Brain microvascular endothelial cell (primary cell): ENCODE data around the gene YTHDF1.

Experiments used
- DNase-seq: peaks from one replicate; pipeline ENCODE4 v3.0.0-alpha.2; 2020
- H3K27ac ChIP-seq: fragments of 250-450 bp; sonication (Bioruptor Pico); 2 replicates; pipeline ENCODE4 v1.5.1; 2020; ENCODE audit warnings: mild to moderate bottlenecking, moderate library complexity
- H3K27me3 ChIP-seq: fragments of 250-450 bp; sonication (Bioruptor Pico); replicated peaks from 2 replicates; pipeline ENCODE4 v1.5.1; 2020; ENCODE audit warnings: mild to moderate bottlenecking
- H3K36me3 ChIP-seq: fragments of 250-450 bp; sonication (Bioruptor Pico); replicated peaks from 2 replicates; pipeline ENCODE4 v1.5.1; 2020; ENCODE audit warnings: mild to moderate bottlenecking
- H3K4me3 ChIP-seq: 2 replicates; pipeline ENCODE4 v1.5.1; 2011; ENCODE audit warnings: low read depth, mild to moderate bottlenecking, control low read depth, low read length, moderate library complexity
- CTCF ChIP-seq: IDR thresholded peaks from 2 replicates; pipeline ENCODE4 v1.5.1; 2011; ENCODE audit warnings: low read depth, mild to moderate bottlenecking, moderate library complexity, low read length, control low read depth, inconsistent platforms; ENCODE audit errors: missing control alignments
- in situ Hi-C: cut with HindIII; loops from 2 replicates; pipeline ENCODE4 v1.10.0; 2017; ENCODE audit warnings: low sequenced_read_pairs, low pct_ligation_motif_present

The YTHDF1 gene

DNA sequence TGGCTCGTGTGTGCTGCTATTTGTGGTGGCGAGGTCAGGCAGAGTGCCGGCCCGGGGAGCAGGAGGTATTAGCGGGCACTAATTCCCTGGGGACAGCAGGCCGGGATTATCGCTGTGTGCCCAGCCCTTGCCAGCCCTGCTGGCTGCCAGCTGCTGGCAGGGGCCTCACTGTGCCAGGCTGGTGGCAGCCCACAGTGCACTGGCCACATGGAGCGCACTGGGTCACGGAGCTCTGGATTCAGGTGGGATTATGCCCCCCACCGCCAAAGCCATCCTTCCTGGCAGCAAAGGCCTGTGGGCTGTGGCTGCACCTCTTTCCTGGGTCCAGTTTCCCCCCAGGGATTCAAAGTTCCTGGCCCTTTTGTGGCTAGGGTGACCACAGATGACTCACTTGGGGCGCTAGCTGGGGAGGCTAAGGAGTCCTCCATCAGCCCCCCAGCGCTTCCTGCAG lies 59.7 kb downstream of the YTHDF1 start:
- H3K27me3 ChIP-seq, result peaks cover 8% of the 10 kb centered on the region
- in situ Hi-C loops, result no loop called here
- DNase-seq, result no peak
- no peak overlapping the region for H3K27ac ChIP-seq
- no peaks in the 10 kb centered on the region for H3K36me3 ChIP-seq
- TF ChIP-seq CTCF, result no peak
- H3K4me3 ChIP-seq, result no peak overlapping the region

- no peak for TF ChIP-seq CTCF
- DNase-seq, result no peak
- Histone ChIP-seq H3K27ac (no peak overlapping the region), H3K27me3 (peaks cover 8% of the 10 kb centered on the region), H3K4me3 (no peak overlapping the region), H3K36me3 (no peaks in the 10 kb centered on the region)
- in situ Hi-C loops, result no loop called here
These were observed 60.4 kb downstream of the YTHDF1 start for GRCh38 chr20:63155266-63156165.

GRCh38 chr20:63154395-63154794 lies 61.5 kb downstream of the YTHDF1 start:
- in situ Hi-C loops, result no loop called here
- Histone ChIP-seq H3K36me3 (no peaks in the 10 kb centered on the region), H3K27me3 (peaks cover 8% of the 10 kb centered on the region), H3K4me3 (no peak overlapping the region), H3K27ac (no peak overlapping the region)
- no peak for DNase-seq
- TF ChIP-seq CTCF, result no peak

GRCh38 chr20:63153254-63154221 lies 62.4 kb downstream of the YTHDF1 start:
- Histone ChIP-seq H3K36me3 (no peaks in the 10 kb centered on the region), H3K27ac (no peak overlapping the region), H3K4me3 (no peak overlapping the region), H3K27me3 (peaks cover 8% of the 10 kb centered on the region)
- TF ChIP-seq CTCF, result no peak
- DNase-seq, result no peak
- in situ Hi-C loops, result no loop called here

DNA sequence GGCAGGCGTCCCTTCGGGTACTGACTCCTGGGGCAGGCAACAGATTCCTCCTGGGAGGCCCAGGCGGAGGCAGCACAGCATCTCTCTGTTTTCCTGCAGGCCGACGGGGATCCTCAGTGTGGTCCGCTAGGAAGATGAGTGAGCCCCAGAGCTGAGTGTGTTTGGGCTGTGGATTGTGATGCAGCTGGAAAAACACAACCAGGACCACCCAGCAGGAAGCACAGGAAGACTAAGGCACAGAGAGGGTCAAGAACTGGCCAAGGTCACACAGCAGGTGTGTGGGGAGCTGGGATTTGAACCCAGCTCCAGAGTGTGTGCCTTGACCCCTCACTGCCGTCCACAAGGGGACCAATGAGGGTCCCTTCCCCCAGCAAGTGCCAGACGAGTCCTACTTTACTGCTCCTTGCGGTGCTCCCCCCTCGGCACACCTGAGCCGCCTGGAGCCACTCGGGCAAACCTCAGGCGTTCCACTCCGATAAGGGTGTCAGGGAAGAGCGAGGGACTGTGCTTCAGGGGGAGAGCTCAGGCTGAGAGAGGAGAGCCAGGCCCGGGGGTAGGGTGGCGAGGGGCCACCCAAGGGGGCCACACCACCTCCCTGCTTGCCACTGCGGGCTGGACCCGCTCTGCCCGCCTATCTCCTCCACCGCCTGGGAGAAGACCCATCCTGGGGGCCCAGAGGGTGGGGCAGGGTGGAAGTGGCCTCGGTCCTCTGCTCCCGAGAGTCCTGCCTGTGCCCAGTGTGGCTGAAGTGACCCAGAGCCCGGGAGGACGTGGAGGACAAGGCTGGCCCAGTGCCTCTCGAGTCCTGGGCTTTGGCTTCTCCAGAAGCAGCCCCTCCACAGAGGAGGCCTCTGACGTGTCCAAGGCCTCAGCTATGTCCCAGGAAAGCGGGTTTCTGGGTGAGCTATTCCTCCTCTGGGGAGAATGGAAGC lies 63.3 kb downstream of the YTHDF1 start:
- Histone ChIP-seq H3K27ac (no peak overlapping the region), H3K27me3 (peaks cover 8% of the 10 kb centered on the region), H3K36me3 (no peaks in the 10 kb centered on the region), H3K4me3 (no peak overlapping the region)
- TF ChIP-seq CTCF, result no peak
- DNase-seq, result no peak
- in situ Hi-C loops, result no loop called here
